Stimulated activated CD8-positive, alpha-beta memory T cell treated with anti-CD3 and anti-CD28 coated beads, Interleukin-7, amount 100 ng/mL, for 1 hour (primary cell): ENCODE measurements around the gene SEMA3A.

Experiments used
- DNase-seq, 2 donors: peaks; one replicate each; pipeline ENCODE4 v3.0.0-alpha.2; 2020; ENCODE audit warnings: low read depth in 2 of 2

SEMA3A gene

DNA sequence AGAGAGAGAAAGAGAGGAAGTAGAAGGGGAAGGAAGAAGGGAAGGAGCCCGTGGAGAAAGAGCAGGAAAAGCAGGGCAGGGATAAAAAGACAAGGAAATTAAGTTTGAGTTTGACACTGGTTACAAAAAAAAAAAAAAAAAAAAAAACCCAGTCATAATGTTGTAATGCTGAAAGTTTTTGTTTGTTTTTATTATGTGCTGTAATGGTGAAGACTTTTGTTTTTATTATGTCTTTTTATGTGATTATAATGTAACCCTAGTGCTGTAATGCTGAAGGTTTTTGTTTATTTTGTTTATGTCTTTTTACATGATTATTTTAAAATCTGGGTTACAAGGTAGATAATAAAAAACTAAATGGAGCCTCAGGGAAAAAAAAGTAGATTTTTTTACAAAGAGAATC lies 184.8 kb downstream of the SEMA3A start:
- no peak for DNase-seq

DNA sequence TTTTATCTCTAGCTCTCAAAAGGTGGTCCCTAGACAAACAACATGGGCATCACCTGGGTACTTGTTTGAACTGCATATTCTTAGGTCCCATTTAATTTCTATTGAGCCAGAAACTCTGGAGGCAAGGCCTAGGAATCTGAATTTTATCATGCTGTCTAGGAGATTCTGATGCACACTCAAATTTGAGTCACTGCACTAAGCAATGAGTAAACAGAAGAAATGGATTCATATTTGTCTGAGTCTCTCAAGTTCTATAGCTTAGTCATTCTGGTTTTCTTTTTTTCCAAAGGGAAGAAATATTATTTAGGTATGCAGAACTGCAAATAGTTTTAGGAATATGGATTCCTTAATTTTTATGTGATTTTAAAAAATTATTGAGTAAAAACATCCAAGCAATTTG lies 185.5 kb downstream of the SEMA3A start:
- no peak for DNase-seq

DNA sequence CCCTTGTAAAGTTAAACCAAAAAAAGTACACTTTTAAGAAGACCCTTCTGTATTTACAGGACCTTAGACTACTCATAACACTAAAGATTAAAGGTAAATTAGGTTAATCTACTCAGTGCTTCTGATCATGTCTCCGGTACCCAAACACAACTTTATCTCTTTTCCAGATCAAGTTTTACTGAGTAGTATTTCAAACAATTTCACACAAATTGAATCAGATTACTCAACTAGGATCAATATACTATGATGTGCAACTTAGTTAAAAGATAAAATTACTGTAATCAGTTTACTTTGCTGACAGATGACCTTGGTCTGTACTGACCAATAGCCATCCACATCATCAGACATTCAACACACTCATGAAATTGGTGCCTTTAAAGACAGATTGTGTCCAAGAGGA lies 191.4 kb downstream of the SEMA3A start:
- no peak for DNase-seq

DNA sequence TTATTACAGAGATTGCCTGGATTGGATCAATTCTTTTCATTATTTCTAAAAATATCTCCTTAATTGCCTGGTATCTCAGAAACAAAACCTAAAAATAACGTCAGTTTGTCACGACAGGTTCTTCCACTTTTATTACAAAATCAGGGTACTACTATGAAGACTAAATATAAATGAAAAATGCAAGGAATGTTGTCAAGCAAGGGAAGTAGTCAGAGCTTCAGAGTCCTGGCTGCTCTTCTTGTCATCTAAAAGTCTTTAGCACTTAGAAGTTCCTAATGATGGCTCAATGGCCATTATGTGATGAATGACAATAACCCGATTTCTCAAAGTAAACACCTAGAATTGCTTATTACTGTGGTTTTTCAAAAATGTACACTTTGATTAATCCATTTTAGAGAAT lies 192.2 kb downstream of the SEMA3A start:
- no peak for DNase-seq

DNA sequence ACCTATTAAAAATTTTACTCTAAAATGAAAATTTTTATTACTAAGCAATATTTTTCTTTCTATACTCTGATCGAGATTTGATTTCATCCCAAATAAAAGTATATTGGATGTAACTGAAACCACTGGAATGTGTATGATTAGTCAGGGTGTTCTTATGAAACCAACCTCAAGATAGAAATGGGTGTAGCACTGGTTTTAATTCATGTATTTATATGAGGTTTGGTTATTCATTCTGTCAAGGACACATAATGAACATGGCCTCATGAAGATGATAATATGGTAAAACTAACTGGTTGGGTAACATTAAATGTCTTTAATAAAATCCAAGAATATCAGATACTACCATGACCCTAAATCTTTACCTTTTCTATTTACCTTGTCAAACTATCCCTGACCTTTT lies 197.7 kb downstream of the SEMA3A start:
- no peak for DNase-seq

DNA sequence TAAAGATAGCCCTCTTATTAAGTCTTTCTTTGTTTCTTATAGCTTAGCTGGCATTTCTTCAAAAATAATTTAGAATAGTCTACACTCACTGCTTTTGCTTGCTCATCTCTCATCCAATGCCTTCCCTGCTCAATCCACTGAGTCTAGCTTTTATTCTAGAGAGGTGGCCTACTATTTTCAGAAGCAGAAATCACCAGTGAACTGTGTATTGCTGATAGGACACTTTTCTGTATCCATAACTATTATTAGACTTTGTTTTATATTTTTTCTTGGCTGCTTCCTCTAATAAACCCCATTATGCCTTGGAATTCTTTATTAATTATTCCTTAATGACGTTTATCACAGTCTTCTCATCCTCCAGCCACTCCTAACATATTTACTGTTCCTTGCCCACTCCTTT lies 206.8 kb downstream of the SEMA3A start:
- no peak for DNase-seq

DNA sequence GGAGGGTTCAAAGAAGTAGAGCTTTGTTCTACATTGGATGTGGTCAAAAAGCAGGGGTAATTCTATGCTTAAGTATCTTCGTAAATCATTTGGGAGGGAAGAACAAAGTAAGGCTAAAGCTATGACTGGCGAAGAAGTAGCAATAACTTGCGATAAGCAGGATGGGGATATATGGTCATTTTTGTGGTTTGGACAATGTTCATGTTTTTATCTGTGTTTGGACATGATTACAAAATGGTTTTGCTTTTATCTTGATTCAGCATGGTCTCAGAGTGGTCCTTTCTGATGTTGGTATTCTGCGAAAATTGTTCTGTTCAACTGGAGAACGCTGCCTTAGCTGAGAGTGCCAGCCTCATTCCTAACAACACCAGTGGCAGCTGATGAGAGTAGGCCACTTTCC lies 208.8 kb downstream of the SEMA3A start:
- DNase-seq, result no peak

DNA sequence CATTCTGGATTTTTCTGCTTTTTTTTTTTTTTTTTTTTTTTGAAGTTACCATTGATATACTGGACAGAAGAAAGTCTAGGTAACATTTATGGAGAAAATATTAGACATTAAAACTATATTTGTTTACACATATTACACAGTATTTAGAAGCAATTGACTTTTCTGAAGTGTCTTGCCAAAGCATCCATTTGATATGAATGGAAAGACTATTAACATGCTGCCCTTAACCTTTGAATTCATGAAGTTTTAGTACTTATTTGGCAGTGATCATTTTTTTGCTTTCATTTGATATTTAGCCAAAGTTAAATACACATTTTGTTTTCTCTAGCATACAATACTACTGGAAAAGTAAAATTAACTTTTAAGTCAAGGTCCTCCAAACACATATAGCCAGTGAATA lies 210.0 kb downstream of the SEMA3A start:
- no peak for DNase-seq

DNA sequence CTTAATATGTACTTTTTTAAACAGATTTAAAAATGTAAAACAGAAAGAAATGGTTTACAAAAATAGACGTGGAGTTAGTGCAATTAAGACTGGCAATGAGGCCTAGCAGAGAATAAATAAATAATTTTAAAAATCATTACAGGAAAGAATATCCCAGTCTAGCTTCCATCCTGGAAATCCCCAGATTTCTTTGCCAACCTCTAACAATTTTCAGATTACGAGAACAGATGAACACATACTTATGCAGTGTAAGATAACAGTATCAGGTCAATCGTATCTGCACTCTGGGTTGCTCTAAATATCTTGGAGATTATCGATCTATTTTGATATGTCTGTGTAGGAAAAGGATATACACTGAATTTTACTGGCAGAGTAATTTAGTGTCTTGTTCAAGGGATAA lies 210.5 kb downstream of the SEMA3A start:
- DNase-seq, result no peak

DNA sequence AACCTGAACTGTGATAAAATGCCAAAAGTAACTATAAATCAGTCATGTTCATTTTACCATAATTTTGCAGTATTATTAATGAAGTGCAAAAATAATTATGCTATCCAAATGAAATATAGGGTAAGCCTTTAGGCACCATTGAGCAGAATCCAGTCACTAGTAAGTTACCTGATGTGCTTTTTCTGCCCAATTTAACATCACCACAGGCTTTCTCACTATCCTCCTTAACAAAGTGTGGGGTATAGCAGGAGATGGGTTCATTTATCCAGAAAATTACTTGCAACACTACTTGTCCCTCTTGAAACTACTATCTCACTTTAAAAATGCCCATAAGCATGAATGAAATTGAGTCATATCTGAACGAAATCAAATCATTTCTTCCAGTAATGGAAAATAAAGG lies 211.0 kb downstream of the SEMA3A start:
- DNase-seq, result no peak

DNA sequence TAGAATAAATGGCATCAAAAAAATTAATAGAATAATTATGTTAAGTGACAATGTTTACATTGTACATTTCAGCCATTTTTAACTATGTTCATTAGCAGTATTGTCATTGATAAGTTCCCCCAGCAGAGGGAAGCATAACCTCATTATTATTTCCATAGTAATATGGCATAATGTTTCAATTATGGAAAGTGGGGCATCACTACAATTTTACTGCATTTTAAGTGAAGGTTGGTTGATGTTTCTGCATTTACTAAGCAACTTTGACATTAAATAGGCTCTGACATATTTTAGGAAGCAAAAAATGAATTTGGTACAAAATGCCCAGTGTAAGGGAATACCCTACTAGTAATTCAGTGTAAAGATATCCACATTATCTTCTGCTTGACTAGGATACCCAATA lies 218.3 kb downstream of the SEMA3A start:
- no peak for DNase-seq

DNA sequence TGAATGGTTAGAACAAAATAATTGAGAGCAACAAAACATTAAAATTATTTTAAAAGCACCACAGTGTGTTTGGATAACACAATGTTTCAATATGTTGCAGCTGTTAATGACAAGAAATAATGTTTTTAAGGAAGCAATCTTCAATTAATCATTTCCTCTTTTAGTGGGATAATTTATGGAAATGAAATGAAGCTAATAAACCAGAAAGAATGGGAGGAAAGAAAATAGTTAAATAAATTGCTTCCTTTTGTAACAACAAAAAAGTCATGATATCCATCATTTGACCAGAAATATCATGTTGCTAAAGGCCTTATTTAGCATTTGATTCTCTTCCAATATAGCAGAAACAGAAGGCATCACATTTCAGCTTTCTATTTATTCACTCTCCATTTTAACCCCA lies 224.5 kb downstream of the SEMA3A start:
- no peak for DNase-seq

DNA sequence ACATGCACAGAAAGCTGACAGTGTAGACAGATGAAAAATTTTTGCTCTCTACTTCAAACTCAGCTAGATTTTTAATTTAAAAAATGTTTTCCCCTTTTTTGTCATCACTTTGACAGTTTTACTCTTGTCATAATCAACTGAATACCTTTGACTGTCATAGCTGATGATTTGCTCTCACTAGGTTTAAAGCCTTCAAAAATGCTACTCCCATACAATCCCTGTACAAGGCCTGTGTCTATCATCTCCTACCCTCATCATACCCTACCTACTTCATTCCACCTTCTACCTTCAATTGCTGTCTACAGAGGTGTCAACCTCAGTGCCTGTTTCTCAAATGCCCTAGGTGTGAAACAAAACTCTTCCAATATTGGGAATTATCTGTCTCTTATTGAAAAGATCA lies 230.3 kb downstream of the SEMA3A start:
- DNase-seq, result no peak

DNA sequence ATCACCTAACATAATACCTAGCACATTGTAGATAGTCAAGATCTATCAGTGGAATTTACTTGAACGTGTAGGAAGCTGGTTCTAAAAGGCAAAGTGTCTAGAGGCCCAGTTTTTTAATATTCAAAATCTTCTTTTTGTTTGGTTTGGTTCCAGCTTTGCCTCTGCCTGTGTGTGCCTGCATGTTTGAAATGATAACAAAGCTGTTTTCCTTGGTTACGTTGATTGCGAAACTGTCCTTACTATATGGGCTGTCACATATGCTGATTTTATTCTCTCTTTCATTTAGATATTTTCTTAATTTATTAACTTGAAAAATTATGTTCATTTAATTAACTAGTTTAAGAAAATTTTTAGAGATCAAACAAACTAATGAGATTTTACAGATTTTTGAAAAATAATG lies 237.3 kb downstream of the SEMA3A start:
- no peak for DNase-seq

DNA sequence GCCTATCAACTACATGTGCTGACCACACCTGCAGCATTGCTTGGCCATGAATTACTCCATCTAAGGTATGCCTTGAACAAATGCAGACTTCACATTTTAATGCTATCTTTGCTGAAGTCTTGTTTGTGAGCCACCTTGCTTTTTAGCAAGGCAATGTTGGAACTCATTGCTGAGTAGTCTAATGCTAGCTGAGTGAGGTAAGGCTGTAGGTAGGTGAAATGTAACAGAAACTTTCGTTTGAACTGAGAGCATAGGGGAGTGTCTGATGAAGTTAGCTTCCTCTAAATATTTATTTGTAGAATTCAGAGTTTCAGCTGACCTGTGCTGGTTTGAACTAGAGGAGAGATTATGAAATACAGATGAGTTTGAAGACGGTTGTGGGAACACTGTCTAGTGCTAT lies 238.5 kb downstream of the SEMA3A start:
- DNase-seq, result no peak

DNA sequence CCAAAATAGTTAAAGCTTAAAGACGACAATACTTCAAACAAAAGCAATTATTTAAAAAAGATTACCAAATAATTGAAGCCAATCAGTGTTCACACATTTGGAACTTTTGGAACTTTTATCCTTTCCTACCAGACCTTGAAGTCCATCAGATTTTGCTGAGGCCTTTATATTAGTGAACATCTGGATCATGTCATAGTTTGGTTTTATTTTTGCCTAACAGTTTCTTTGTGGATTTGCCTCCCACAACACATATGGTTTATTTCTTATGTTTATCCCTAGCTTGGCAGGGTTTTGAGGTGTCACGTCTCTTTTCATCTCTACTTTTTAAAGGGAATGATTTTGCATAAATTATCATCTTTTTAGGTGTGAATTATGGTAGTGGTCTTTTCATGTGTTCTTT lies 242.4 kb downstream of the SEMA3A start:
- DNase-seq, result no peak

DNA sequence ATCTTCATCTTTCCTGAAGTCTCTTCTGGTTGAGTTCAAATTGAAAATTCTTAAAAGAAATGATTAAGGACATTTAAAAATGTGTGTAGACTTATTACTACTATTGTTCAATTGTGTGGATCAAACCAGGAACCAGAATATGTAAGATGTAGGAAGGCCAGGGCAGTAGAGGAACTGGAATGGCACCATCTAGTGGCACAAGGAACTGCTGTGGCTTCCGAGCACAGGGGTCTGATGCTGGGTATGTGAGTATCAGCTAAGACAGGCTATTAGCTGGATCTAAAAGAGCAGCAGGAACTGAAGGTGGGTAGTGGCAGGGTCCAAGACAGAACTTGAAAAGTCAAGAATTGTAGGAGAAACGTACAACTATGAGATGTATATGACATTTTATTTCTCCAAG lies 247.3 kb downstream of the SEMA3A start:
- DNase-seq, result no peak

DNA sequence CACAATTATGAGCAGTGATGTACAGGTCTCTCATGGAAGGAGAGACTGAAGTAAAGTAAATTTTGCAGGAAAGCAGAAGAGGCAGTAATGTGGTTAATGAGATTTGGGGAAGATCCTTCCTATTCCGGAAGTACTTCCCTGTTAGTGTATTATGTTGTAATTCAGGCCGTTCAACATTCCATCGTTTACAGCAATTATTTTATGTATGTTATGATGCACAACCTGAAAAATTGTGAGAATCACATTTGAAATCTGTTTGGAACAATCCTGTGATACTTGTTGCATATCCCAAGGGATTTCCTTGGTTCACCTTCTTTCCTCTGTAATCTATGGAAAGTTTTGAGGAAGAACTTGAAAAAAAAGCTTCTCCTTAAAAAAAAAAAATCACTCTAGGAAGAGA lies 247.8 kb downstream of the SEMA3A start:
- DNase-seq, result no peak

DNA sequence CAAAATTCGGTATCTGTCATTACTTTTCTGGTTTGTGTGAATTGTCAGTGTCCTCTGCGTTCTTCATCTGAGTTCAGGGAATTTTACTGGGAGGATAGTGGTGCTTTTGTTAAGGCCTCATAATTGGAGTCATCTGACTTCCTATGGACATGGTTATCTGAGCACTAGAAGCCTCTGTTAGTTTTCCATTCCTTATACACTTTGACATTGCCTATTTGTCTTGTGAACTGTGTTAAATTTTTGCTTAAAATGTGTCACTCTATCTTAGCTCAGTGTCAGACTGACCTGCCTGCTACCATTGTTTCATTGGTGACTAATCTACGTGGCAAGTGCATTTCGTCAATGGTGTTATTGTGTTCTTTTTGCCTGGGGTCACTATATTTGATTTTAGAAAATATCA lies 253.3 kb downstream of the SEMA3A start:
- DNase-seq, result no peak

DNA sequence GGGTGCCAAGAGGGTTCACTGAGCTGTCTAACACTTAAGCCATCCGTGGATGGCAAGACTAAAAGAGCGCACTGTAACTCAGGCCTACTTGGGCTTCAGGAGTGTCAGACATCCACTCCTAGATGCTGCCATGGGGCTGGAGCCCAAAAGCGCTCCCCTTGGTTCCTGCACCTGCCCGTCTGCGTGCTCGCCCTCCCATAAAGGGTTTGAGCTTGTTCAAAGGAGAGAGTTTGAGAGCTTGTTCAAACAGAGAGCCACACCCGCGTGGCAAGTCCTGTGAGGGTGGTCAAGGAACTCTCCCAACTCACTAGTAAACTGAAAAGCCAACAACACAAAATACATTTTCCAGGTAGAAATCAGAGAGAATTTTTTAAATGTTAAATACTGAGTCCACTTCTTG lies 256.7 kb downstream of the SEMA3A start:
- no peak for DNase-seq

DNA sequence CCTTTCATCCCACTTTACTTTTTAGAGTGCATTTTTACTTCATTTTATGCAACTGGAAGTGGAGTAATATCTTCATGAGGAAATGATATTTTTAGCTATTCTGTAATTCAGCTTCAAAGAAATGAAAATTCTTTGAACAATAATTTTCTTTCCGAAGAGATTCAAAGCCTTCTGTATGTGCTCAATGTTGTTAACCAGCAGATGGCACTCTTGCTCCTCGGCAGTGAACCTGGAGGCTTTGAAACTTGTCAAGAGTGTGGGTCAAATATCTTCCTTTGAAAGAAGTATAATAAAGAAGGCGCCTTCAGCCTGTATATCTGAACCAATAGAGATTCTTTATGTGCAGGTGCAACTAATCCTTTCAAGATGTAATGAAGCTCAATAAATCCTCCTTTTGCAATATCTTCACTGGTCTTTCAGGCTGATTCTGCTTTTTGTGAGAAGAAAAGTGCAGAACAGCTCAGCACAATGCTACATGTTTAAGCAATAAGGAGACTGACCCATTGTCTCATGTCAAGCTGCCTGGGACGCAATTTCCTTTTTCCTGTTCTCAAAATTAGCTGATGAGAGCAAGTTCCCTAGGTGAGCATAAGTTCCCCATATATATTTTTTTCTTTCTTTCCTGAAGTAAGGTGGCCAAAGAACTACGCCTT lies 258.4 kb downstream of the SEMA3A start:
- DNase-seq, result no peak

DNA sequence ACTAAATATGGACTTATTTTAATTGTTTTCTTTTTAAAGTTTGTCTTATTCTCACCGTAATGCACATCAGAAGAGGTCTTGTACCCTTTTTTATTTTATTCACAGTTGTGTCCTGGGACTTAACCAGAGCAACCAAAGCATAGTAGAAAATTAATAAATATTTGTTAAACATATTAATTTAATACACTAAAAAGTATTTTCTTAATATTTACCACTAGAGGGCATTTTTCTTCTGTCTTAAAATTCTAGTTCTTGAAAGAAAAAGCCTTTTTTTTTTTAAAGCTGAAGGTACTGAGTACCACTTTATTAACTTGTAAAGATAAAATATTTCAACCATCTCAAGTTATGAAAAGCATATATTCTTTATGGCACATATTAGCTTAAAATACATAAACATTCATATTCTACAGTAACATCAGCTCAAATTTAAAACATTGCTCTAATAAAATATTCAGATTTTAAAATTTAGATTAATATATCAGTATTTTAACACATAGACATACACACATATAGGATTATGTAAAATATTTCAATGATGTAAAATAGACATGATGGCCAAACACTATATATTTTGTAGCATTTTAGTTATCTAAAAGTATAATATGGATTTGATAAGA lies 260.4 kb downstream of the SEMA3A start:
- no peak for DNase-seq

DNA sequence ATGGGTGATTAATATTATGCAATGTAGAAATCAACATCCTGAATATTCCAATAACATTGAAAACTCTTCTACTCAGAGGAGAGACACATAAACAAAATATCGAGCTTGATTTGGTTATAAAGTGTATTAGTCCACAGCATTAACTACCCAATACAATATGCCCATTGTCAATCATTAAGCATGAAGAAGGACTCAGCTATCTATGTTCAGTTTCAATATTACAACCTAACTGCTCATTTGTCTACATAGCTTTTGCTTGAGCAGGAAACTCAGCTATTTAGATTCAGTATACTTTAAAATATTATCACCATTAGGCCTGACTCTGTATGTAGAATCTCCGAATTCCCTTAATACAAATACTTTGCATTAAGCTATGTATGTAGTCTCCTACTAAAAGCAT lies 262.6 kb downstream of the SEMA3A start:
- no peak for DNase-seq

DNA sequence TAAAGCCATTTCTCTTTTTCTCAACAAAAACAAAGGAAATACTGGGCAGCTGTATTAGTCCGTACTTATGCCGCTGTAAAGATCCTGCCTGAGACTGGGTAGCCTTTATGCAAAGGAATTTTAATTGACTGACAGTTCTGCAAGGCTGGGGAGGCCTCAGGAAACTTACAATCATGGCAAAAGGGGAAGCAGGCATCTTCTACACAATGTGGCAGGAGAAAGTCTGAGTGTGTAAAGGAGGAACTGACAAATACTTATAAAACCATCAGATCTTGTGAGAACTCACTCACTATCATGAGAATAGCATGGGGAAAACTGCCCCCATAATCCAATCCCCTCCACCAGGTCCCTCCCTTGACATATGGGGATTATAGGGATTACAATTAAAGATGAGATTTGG lies 264.3 kb downstream of the SEMA3A start:
- DNase-seq, result no peak
